Nephron (organoid): ENCODE results near the gene SESN1.

ENCODE experiments used
- H3K27ac Mint-ChIP-seq, 3 experiments: 2 replicates each; pipeline ENCODE4 v1.8.0; 2020; ENCODE audit warnings: mixed read lengths in 3 of 3, mild to moderate bottlenecking in 2 of 3, moderate library complexity in 1 of 3
- H3K27me3 Mint-ChIP-seq: 2 replicates; pipeline ENCODE4 v1.8.0; 2021; ENCODE audit warnings: low read depth, mild to moderate bottlenecking, moderate library complexity, mixed read lengths
- H3K36me3 Mint-ChIP-seq: 2 replicates; pipeline ENCODE4 v1.8.0; 2020; ENCODE audit warnings: low read depth, mixed read lengths
- H3K4me1 Mint-ChIP-seq: 2 replicates; pipeline ENCODE4 v1.8.0; 2020; ENCODE audit warnings: mixed read lengths
- H3K4me3 Mint-ChIP-seq, 3 experiments: 2 replicates each; pipeline ENCODE4 v1.8.0; 2020; ENCODE audit warnings: mild to moderate bottlenecking in 3 of 3, mixed read lengths in 3 of 3, moderate library complexity in 2 of 3
- H3K9me3 Mint-ChIP-seq: 2 replicates; pipeline ENCODE4 v1.8.0; 2020; ENCODE audit warnings: mixed read lengths
- TF ChIP-seq, protein P1 (sequence below), 3 experiments: fragments of 200-600 bp; sonication (generic); IDR thresholded peaks; one replicate each; pipeline ENCODE4 v1.5.0; 2021; ENCODE audit warnings: antibody characterized with exemption in 3 of 3; ENCODE audit not compliant: unreplicated experiment in 3 of 3

SESN1 gene

DNA sequence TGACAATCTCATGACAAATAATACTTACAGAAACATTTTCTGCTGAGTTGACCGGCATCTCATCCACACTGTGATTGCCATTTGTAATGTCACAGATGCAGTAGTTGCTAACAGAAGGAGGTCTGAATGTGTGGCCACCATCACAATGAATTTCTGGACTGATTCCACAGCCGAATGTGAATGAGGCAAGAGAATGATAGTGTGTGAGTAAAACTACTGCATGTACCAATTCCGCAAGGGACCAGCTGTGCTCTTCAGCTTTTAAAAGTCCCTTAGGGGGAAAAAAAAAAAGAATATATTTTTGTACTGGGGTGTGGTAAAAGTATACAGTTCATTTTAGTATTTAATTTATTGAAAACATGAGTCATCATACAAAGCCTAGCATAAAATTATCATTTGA is 96.2 kb downstream of the SESN1 start:
- Mint-ChIP-seq H3K27me3 (no peaks in the 10 kb centered on the region), H3K27ac (no peak overlapping the region), H3K9me3 (no peaks in the 10 kb centered on the region), H3K36me3 (peaks cover 19% of the 10 kb centered on the region), H3K4me3 (no peak overlapping the region), H3K4me1 (peaks cover 25% of the 10 kb centered on the region)
- TF ChIP-seq, protein P1, sequence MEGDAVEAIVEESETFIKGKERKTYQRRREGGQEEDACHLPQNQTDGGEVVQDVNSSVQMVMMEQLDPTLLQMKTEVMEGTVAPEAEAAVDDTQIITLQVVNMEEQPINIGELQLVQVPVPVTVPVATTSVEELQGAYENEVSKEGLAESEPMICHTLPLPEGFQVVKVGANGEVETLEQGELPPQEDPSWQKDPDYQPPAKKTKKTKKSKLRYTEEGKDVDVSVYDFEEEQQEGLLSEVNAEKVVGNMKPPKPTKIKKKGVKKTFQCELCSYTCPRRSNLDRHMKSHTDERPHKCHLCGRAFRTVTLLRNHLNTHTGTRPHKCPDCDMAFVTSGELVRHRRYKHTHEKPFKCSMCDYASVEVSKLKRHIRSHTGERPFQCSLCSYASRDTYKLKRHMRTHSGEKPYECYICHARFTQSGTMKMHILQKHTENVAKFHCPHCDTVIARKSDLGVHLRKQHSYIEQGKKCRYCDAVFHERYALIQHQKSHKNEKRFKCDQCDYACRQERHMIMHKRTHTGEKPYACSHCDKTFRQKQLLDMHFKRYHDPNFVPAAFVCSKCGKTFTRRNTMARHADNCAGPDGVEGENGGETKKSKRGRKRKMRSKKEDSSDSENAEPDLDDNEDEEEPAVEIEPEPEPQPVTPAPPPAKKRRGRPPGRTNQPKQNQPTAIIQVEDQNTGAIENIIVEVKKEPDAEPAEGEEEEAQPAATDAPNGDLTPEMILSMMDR (IDR thresholded peaks at IDR 0.05; ENCODE audit: unreplicated experiment in 3 of 3) = no peak

DNA sequence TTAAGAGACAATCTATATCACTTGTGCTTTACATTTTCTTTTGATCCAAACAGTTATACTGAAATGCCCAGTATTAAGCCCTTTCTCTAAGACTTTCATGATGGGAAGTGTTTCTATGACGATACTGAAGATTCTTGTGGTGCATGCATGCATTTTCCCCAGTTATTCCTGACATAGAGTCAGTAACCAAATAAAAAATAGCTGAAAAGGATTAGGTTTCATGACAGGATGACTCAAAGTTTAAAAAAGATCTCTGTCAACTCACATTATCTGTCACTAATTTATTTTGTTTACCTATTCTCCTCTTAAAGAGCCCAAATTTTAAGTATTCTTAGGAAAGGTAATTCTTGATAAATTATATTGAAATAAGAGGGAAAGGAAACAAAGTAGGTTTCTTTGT is 98.4 kb downstream of the SESN1 start:
- Mint-ChIP-seq H3K36me3 (peaks cover 32% of the 10 kb centered on the region), H3K9me3 (no peaks in the 10 kb centered on the region), H3K27me3 (no peaks in the 10 kb centered on the region), H3K27ac (no peak overlapping the region), H3K4me1 (peaks cover 11% of the 10 kb centered on the region), H3K4me3 (no peak overlapping the region)
- TF ChIP-seq, protein P1 (IDR thresholded peaks at IDR 0.05; ENCODE audit: unreplicated experiment in 3 of 3) = no peak

DNA sequence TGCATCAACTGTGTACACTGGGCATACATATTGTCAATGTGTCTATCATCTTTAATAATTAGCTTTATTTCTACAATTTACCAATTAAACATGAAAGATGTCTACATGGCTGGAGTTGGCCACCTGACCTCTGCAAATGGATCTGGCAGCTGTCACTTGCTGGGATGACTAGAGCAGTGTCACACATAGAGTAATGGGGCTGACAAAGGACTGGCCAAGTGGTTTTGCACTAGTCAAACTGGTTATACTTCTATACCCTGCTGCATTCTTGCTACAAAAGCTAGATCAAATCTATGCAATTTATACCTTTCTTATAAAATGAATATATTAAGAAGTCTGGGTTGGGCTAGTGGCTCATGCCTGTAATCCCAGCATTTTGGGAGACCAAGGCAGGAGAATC is 99.3 kb downstream of the SESN1 start:
- H3K4me3 Mint-ChIP-seq = no peak overlapping the region
- H3K27me3 Mint-ChIP-seq = no peaks in the 10 kb centered on the region
- TF ChIP-seq, protein P1 (IDR thresholded peaks at IDR 0.05; ENCODE audit: unreplicated experiment in 3 of 3) = no peak
- H3K9me3 Mint-ChIP-seq = no peaks in the 10 kb centered on the region
- no peak overlapping the region for H3K27ac Mint-ChIP-seq
- peaks cover 41% of the 10 kb centered on the region for H3K36me3 Mint-ChIP-seq
- H3K4me1 Mint-ChIP-seq = peaks cover 8% of the 10 kb centered on the region

DNA sequence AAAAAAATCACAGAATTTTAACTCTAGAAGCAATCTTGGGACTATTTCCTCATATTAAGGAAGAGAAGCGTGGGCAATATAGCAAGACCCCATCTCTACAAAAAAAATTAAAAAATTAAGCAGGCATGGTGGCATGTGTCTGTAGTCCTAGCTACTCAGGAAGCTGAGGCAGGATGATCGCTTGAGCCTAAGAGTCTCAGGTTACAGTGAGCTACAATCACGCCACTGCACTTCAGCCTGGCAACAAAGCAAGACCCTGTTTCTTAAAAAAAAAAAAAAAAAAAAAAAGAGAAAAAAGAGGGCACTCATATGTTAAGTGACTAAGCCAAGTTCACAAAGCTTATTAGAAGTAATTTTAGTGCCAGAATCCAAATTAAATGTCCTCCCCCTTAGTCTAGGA is 100.8 kb downstream of the SESN1 start:
- Mint-ChIP-seq H3K9me3 (no peaks in the 10 kb centered on the region), H3K4me1 (no peaks in the 10 kb centered on the region), H3K4me3 (no peak overlapping the region), H3K27me3 (no peaks in the 10 kb centered on the region), H3K27ac (no peak overlapping the region), H3K36me3 (peaks cover 43% of the 10 kb centered on the region)
- TF ChIP-seq, protein P1 (IDR thresholded peaks at IDR 0.05; ENCODE audit: unreplicated experiment in 3 of 3) = no peak

DNA sequence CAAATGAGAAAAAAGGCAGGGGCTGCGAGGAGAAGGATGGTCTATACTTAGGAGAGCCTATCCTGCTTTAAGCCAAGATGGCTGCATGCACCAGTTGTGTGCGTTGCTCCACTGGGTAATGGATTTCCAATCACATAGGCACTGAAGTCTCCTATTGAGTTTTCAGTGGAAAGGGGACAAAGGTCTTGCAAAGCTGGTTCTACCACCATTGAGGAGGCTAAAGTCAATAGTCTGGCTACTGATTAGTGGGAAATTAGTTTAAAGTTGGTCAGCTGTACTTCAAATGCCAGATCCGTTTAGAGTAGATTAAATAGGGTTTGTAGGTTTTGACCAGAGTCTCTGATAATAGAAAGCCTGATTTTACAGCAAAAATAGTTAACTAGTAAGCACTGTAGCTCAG is 104.9 kb downstream of the SESN1 start:
- Mint-ChIP-seq H3K4me3 (no peak overlapping the region), H3K27me3 (no peaks in the 10 kb centered on the region), H3K36me3 (peaks cover 50% of the 10 kb centered on the region), H3K27ac (peak overlapping the region in 2 of 3 experiments; percentile 37 to 95), H3K9me3 (no peaks in the 10 kb centered on the region), H3K4me1 (no peaks in the 10 kb centered on the region)
- TF ChIP-seq, protein P1 (IDR thresholded peaks at IDR 0.05; ENCODE audit: unreplicated experiment in 3 of 3) = no peak

DNA sequence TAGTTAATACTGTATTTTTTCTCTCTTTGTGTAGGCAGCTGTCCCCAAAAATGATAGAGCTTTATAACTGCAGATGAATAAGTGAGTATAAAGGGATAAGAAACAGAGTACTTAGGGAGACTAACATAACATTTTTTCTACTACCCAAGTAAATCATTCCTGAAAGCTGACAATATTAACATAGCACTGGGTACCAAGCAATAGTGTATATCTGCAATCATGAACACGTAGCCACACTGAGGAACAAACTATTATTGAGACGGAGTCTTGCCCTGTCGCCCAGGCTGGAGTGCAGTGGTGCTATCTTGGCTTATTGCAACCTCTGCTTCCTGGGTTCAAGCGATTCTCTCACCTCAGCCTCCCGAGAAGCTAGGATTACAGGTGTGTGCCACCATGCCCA is 105.9 kb downstream of the SESN1 start:
- H3K27ac Mint-ChIP-seq = peak overlapping the region in 1 of 3 experiments; percentile 69
- TF ChIP-seq, protein P1 (IDR thresholded peaks at IDR 0.05; ENCODE audit: unreplicated experiment in 3 of 3) = no peak
- H3K27me3 Mint-ChIP-seq = no peaks in the 10 kb centered on the region
- H3K36me3 Mint-ChIP-seq = peaks cover 54% of the 10 kb centered on the region
- H3K9me3 Mint-ChIP-seq = no peaks in the 10 kb centered on the region
- no peaks in the 10 kb centered on the region for H3K4me1 Mint-ChIP-seq
- no peak overlapping the region for H3K4me3 Mint-ChIP-seq
